Fibroblast of upper back skin (primary cell): ENCODE data around the gene TCHH.
"Not testable (repeated sequence)": the region's sequence is repeated elsewhere in the genome, so short reads cannot be mapped to it uniquely, and the experiment has no call there.

ENCODE experiments used
- DNase-seq: peaks from one replicate; pipeline ENCODE4 v3.0.0-alpha.2; 2013

Gene TCHH

DNA sequence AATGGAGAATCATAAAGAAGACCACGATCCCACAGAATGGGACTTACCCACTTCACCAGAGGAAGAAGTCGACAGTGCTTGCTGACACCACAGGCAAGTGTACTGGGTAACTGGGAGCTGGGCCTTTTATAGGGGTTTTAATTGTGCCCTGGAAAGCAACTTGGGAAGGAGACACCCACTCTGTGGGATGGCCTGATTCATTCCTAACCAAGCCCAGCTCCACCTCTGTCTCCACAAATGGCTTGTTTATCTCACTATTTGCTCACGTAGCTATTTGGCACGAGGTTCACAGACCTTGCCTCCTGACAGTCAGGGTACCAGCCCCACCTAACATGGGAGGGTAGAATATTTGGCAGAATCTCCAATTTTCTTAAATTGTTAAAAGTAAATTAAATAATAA is at the start of gene TCHH:
Gene TCHH (minus strand): TSS at position 101 of the 400 bp plus-strand sequence. CDS start 1,364 bp downstream, outside the sequence.
- no peak for DNase-seq

DNA sequence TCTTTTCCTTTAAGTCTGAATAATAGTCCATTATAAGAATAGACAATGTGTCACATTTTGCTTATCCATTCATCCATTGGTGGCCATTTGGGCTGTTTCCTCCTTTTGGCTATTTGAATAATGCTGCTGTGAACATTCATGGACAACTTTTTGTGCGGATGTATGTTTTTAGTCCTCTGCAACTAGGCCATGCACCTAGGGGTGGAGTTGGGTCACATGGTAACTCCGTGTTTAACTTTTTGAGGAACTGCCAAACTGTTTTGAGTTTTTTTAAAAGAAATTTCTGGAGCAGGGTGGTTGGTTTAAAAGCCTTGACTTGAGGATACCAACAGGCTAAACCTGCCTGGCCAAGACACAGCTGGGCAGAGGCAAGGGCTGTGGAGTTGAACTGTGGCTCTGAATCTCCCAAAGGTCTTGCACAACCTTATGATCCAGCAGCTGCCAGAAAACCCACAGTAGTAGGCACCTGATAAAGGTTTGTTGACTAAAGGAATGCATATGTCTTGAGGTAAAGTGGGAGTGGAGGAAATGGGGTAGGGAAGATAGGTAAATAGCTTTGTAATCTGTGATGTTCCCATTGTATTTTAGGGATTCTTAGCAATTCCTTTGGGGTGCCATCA is 49.4 kb upstream of the TCHH start:
- no peak for DNase-seq

DNA sequence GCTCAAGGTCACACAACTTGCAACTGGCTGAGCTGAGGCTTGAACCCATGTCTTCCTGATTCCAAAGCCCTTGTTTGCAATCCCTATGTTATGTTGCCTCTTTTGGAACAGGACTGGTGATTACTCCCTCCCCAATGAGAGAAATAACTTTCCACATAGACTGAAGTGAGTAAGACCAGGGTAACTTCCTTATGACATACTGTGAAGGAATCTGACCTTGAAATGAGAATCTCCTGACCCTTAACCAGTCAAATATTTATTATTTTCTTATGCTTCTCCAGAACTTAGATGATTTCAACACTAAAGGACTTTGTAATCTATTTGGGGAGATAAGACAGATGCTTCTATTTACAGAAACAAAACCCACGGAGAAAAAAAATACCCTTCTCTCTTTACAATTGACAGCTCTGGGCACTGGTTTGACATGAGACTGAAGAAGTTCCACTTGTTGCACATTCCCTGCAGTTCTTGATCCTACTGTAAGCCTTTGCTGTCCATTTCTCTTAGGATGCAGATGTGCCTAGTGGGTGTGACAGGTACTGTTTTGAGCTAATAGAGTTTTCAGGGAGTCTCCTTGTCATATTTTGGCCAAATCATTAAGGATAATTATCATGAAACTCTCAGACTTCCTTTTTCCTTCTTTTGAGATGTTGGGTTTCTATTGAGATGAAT is 47.7 kb upstream of the TCHH start:
- peak; percentile 81 for DNase-seq

- DNase-seq, result no peak
These were observed 45.3 kb upstream of the TCHH start for GRCh38 chr1:152160576-152160975.

DNA sequence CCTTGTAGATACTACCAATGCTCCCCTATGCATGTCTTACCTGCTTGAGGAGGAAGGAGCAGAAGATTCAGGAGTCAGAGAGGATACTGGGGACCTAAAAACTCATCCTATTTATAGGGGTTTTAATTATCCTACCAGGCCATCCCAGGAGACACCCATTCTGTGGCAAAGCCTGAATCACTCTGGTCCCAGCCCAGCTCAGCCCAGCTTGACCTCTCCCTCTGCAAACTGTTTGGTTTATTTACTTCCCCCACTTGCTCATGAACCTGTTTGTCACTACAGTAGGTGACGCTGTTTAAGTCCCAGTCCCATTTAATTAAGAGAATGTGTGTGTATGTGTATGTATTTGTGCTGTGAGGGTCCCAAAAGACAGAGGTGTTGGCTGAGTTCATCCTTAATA is 43.9 kb upstream of the TCHH start, which contains the start of gene RPTN:
Gene RPTN (minus strand): TSS at position 85 of the 400 bp plus-strand sequence. CDS start 1,339 bp downstream, outside the sequence.
- no peak for DNase-seq

GRCh38 chr1:152153996-152154395 is 38.8 kb upstream of the TCHH start:
- no peak for DNase-seq

DNA sequence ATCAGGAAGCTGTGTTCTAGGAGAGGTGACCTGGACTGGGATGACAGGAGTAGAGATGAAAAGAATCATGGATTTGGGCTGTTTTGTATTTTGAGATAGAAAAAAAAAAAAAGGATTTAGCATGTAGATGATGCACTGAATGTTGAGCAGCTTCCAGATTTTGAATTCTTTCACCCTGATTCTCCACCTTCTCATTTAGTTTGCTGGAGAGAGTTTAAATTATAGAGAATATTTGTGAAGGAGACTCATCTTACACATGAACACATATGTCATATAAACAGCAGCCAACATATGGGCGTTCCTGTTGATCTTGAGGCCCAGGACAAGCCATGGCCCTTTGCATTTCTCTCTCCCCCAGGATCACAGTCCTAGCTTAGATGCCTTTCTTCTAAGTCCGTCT is 36.4 kb upstream of the TCHH start:
- DNase-seq, result no peak

- DNase-seq, result no peak
These were observed 33.7 kb upstream of the TCHH start for GRCh38 chr1:152148981-152149380.

DNA sequence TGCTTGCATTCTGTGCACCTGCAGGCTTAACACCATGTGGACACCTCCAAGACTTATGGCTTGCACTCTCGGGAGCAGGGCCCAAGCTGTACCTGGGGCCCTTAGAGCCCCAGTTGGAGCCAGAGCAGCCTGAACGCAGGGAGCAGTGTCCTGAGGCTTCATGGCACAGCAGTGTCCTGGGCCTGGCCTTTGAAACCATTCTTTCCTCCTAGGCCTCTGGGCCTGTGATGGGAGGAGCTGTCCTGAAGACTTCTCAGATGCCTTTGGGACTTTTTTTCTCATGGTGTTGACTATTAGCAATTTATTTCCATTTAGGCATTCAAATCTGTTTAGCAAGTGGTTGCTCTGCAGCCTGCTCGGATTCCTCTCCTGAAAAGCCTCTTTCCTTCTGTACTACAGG is 32.8 kb upstream of the TCHH start:
- DNase-seq, result no peak

DNA sequence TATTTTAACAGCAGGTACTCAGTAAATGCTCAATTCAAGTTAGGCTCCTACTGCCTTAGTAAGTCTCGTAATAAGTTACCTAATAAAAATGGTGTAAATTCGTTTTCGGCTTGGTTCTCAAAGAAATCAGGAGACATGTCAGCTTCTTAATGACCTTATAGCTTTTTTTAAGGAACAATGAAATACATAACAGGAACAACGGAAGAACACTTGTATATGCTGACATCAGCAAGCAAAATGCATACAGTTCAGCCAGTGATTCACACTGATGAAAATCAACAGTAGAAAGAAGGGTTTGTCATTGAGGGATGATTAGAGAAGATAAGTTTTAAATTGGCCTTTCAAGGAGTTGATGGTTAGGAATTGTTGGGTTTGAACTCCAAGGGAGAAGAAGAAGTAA is 30.5 kb upstream of the TCHH start:
- DNase-seq, result no peak

- not testable (repeated sequence) for DNase-seq
These were observed 29.5 kb upstream of the TCHH start for GRCh38 chr1:152144674-152145183.

DNA sequence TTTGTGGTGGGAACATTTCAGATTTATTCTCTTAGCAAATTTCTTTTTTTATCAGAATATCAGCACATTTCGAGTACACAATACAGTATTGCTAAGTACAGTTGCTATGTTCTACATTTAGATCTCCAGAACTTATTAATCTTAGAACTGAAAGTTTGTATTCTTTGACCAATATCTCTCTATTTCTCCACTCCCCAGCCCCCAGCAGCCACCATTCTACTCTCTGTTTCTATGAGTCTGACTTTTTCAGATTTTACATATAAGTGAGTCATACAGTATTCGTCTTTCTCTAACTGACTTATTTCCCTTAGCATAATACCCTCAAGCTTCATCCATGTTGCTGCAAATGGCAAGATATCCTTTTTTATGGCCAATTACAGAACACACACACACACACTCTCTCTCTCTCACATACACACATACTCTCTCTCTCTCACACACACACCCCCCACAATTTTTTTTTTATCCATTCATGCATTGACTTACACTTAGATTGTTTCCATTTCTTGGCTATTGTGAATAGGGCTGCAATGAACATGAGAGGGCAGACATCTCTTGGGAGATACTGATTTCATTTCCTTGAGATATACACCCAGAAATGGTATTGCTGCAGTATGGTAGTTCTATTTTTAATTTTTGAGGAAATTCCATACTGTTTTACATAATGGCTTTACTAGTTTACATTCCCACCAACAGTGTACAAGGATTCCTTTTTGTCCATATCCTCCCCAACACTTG is 28.1 kb upstream of the TCHH start:
- DNase-seq, result peak; percentile 7

GRCh38 chr1:152141971-152142584 is 26.8 kb upstream of the TCHH start:
- DNase-seq, result peak; percentile 57

DNA sequence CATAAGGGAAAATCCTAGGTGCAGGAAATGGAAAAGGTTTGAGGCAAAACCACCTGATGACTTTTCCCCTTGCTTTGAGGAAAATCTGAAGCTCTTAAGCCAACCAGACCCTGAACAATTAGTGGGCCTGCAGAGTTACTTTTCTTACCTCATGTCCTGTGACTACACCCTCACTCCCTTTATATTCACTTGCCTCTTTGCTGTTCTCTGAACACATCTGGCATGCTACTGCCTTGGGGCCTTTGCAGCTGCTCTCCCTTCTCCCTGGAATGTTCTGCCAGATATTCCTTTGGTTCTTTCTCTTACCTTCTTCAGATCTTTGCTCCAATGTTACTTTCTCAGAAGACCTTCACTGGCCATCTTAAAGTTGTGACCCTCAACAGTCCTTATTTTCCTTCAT is 22.0 kb upstream of the TCHH start:
- no peak for DNase-seq

DNA sequence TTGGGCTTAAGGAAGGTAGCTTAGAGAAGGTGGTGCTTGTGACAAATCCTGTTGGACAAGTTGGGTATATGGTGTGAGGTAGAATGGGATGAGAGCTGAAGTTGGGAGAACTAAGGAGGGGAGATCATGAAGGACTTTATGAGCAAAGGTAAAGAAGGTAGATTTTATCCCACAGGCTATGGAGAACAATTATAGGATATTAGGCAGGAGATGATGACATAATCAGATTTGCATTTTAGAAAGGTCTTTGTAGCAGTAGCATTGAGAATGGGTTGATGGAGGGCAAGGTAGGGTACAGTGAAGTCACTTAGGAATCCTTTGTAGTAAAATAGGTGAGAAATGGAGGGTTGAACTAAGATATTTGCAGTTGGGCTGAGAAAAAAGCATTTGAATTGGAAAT is 14.9 kb upstream of the TCHH start:
- no peak for DNase-seq

DNA sequence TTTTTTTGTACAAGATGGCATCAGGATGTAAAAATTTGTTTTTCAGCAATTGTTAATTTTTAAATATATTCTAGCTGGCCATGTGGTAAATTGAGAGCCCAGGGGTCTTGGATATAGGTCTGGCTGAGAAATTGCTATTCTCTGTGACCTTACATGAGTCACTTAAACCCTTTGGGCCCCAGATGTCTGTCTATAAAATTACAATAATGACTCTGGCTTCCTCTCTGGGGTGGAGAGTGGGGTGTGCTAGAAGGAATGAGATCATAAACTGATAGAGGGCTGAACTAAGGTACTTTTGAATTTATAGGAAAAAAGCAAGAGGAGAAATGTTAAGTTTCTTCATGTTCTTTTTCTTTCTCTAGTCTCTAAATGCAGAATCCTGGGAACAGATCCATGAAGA is 12.4 kb upstream of the TCHH start:
- no peak for DNase-seq

- no peak for DNase-seq
These were observed 10.7 kb upstream of the TCHH start for GRCh38 chr1:152125834-152126443.

DNA sequence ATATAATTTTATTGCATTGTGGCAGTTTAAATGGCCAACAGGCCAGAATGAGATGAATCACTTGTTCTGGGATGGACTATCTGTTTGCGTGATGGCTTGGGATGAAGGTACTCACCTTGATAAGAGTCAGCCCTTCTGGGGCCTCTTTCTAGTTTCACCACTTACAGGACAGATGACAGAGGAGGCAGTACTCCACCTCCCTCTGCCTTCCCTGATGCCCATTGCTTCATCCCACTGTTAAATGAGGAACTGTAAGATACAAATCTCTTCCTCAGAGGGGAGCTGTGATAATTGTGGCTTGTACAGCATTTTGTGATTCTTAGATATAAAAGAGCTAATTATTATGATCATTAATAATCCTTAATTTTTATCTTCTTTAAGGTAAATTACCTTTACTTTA is 3.7 kb upstream of the TCHH start:
- no peak for DNase-seq

- DNase-seq, result no peak
These were observed 2.3 kb downstream of the TCHH start for GRCh38 chr1:152112885-152113432.

DNA sequence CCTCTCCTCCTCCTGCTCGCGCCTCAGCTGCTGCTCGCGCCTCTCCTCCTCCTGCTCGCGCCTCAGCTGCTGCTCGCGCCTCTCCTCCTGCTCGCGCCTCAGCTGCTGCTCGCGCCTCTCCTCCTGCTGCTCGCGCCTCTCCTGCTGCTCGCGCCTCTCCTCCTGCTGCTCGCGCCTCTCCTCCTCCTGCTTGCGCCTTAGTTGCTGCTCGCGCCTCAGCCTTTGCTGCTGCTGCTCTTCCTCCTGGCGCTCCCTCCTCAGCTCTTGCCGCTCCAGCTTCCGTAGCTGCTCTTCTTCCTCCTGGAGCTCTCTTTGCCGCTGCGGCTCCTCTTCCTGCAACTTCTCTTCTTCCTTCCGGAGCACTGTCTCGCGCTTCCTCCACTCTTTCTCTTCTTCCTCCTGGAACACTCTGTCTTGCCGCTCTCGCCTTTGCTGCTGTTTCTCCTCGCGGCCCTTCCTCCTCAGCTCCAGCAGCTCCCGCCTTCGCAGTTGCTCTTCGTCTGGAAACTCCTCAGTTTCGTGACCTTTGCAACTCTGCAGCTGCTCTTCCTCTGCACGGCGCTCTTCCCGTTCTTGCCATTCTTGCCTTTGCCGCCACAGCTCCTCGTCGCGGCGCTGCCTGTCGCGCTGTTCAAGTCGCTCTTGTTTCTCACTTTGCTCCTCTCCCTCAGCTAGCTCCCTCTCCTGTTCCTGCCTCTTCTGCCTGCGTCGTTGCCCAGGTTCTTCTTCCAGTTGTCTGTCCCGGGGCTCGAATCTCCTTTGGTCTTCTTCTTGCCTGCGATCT is 3.0 kb downstream of the TCHH start:
- peak; percentile 7 for DNase-seq

- DNase-seq, result peak; percentile 33
These were observed 3.7 kb downstream of the TCHH start for GRCh38 chr1:152111515-152111968.
